ENCODE measurements around the gene TWNK.

The TWNK gene

GRCh38 chr10:101006593-101007098 lies 19.3 kb downstream of the TWNK start:
- Histone ChIP-seq H3K79me2 (ENCODE audit: insufficient read depth, low read length) (no peaks in the 10 kb centered on the region), H3K9me3 (ENCODE audit: insufficient read depth, low read length, severe bottlenecking) (no peaks in the 10 kb centered on the region), H3K9ac (ENCODE audit: low read depth, low read length) (no peak overlapping the region), H3K4me1 (ENCODE audit: insufficient read depth, low read length) (no peaks in the 10 kb centered on the region), H3K27me3 (ENCODE audit: insufficient read depth, low read length, poor library complexity) (no peaks in the 10 kb centered on the region), H4K20me1 (ENCODE audit: insufficient read depth, low read length) (peaks cover 4% of the 10 kb centered on the region; the same call in 1 of the 2 replicates), H3K4me2 (ENCODE audit: insufficient read depth, low read length) (no peak overlapping the region), H3K4me3 (ENCODE audit: low read depth in 1 of 2, low read length in 2 of 2) (no peak overlapping the region), H3K36me3 (ENCODE audit: insufficient read depth, low read length) (peaks cover 13% of the 10 kb centered on the region; the same call in 1 of the 2 replicates), H2AFZ (ENCODE audit: low read depth, low read length) (no peak overlapping the region), H3K27ac (ENCODE audit: low read length) (no peak overlapping the region)
- DNase-seq (no peak), ATAC-seq (ENCODE audit: insufficient read depth, low read depth) (no peak)
- TF ChIP-seq EZH2 (IDR thresholded peaks at IDR 0.05; ENCODE audit: borderline replicate concordance, low read depth, low read length, severe bottlenecking) (no peak), CTCF (IDR thresholded peaks at IDR 0.05; ENCODE audit: borderline replicate concordance, extremely low read depth, low read length, poor library complexity, severe bottlenecking) (no peak)

GRCh38 chr10:101007099-101007711 lies 19.9 kb downstream of the TWNK start:
- no peak overlapping the region for H2AFZ ChIP-seq (ENCODE audit: low read depth, low read length)
- no peaks in the 10 kb centered on the region for H3K79me2 ChIP-seq (ENCODE audit: insufficient read depth, low read length)
- no peaks in the 10 kb centered on the region for H3K27me3 ChIP-seq (ENCODE audit: insufficient read depth, low read length, poor library complexity)
- H3K4me3 ChIP-seq (ENCODE audit: low read depth in 1 of 2, low read length in 2 of 2) = no peak overlapping the region
- DNase-seq (no peak), ATAC-seq (ENCODE audit: insufficient read depth, low read depth) (peak; percentile 29; the same call in 1 of the 3 replicates)
- no peak overlapping the region for H3K4me2 ChIP-seq (ENCODE audit: insufficient read depth, low read length)
- no peaks in the 10 kb centered on the region for H3K4me1 ChIP-seq (ENCODE audit: insufficient read depth, low read length)
- no peak overlapping the region for H3K9ac ChIP-seq (ENCODE audit: low read depth, low read length)
- H3K36me3 ChIP-seq (ENCODE audit: insufficient read depth, low read length) = peaks cover 13% of the 10 kb centered on the region; the same call in 1 of the 2 replicates
- H4K20me1 ChIP-seq (ENCODE audit: insufficient read depth, low read length) = peaks cover 4% of the 10 kb centered on the region; the same call in 1 of the 2 replicates
- no peak overlapping the region for H3K27ac ChIP-seq (ENCODE audit: low read length)
- H3K9me3 ChIP-seq (ENCODE audit: insufficient read depth, low read length, severe bottlenecking) = no peaks in the 10 kb centered on the region
- no peak for TF ChIP-seq EZH2 (IDR thresholded peaks at IDR 0.05; ENCODE audit: borderline replicate concordance, low read depth, low read length, severe bottlenecking)
- TF ChIP-seq CTCF (IDR thresholded peaks at IDR 0.05; ENCODE audit: borderline replicate concordance, extremely low read depth, low read length, poor library complexity, severe bottlenecking) = no peak

GRCh38 chr10:101007915-101008822 lies 20.8 kb downstream of the TWNK start:
- Histone ChIP-seq H3K9ac (ENCODE audit: low read depth, low read length) (no peak overlapping the region), H3K4me3 (ENCODE audit: low read depth in 1 of 2, low read length in 2 of 2) (no peak overlapping the region), H3K27me3 (ENCODE audit: insufficient read depth, low read length, poor library complexity) (no peaks in the 10 kb centered on the region), H3K36me3 (ENCODE audit: insufficient read depth, low read length) (peaks cover 10% of the 10 kb centered on the region; the same call in 1 of the 2 replicates), H3K27ac (ENCODE audit: low read length) (no peak overlapping the region), H3K4me1 (ENCODE audit: insufficient read depth, low read length) (0 out of 2 replicates have a peak, but pooled peaks cover 2% of the 10 kb centered on the region), H3K9me3 (ENCODE audit: insufficient read depth, low read length, severe bottlenecking) (no peaks in the 10 kb centered on the region), H3K4me2 (ENCODE audit: insufficient read depth, low read length) (no peak overlapping the region), H4K20me1 (ENCODE audit: insufficient read depth, low read length) (peaks cover 4% of the 10 kb centered on the region; the same call in 1 of the 2 replicates), H2AFZ (ENCODE audit: low read depth, low read length) (no peak overlapping the region), H3K79me2 (ENCODE audit: insufficient read depth, low read length) (no peaks in the 10 kb centered on the region)
- no peak for TF ChIP-seq EZH2 (IDR thresholded peaks at IDR 0.05; ENCODE audit: borderline replicate concordance, low read depth, low read length, severe bottlenecking)
- no peak for TF ChIP-seq CTCF (IDR thresholded peaks at IDR 0.05; ENCODE audit: borderline replicate concordance, extremely low read depth, low read length, poor library complexity, severe bottlenecking)
- DNase-seq = no peak
- ATAC-seq (ENCODE audit: insufficient read depth, low read depth) = no peak

All from DND-41 (cell line).